Transverse colon (tissue), 3 donors: ENCODE data around the gene NECAB2.

Experiments
- POLR2A ChIP-seq: fragments of 450-650 bp; IDR thresholded peaks from one replicate; pipeline ENCODE4 v1.6.1; 2016; ENCODE audit warnings: antibody characterized with exemption, mild to moderate bottlenecking, moderate library complexity
- TF ChIP-seq, protein P1 (sequence below), 5 experiments: fragments of 200-600 bp in 3 of 5; fragments of 450-650 bp in 2 of 5; sonication (generic) in 3 of 5; IDR thresholded peaks; 1 replicate in 2 of 5; 2 replicates in 3 of 5; pipeline ENCODE4 v1.5.1; 2016 to 2017; ENCODE audit warnings: antibody characterized with exemption in 5 of 5, inconsistent platforms in 3 of 5, mild to moderate bottlenecking in 2 of 5, moderate library complexity in 1 of 5

GRCh38 chr16:83965444-83966152 lies 2.4 kb upstream of the NECAB2 start:
- TF ChIP-seq, protein P1, sequence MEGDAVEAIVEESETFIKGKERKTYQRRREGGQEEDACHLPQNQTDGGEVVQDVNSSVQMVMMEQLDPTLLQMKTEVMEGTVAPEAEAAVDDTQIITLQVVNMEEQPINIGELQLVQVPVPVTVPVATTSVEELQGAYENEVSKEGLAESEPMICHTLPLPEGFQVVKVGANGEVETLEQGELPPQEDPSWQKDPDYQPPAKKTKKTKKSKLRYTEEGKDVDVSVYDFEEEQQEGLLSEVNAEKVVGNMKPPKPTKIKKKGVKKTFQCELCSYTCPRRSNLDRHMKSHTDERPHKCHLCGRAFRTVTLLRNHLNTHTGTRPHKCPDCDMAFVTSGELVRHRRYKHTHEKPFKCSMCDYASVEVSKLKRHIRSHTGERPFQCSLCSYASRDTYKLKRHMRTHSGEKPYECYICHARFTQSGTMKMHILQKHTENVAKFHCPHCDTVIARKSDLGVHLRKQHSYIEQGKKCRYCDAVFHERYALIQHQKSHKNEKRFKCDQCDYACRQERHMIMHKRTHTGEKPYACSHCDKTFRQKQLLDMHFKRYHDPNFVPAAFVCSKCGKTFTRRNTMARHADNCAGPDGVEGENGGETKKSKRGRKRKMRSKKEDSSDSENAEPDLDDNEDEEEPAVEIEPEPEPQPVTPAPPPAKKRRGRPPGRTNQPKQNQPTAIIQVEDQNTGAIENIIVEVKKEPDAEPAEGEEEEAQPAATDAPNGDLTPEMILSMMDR (IDR thresholded peaks at IDR 0.05), result no peak
- TF ChIP-seq POLR2A, result no peak
